Upper lobe of left lung (tissue), 6 donors: Measurements from ENCODE around the gene SPOCD1. TPM values are rescaled to one million over a fixed set of nuclear protein-coding genes. Genes with fewer than 3 reads are reported as not detected.

Experiments
- ATAC-seq, 2 donors: fragments of 200-7000 bp; cut with Tn5 transposase; one replicate each; pipeline ENCODE4 v1.9.1; 2022; ENCODE audit warnings: mild to moderate bottlenecking in 2 of 2, moderate library complexity in 2 of 2; ENCODE audit not compliant: low FRiP score in 2 of 2
- DNase-seq, 2 donors: peaks; one replicate each; pipeline ENCODE4 v3.0.0-alpha.2; 2019 to 2020
- H3K27ac ChIP-seq, 4 donors: fragments of 200-600 bp; sonication (generic); one replicate each; pipeline ENCODE4 v1.5.1; 2016 to 2019
- H3K27me3 ChIP-seq, 4 donors: fragments of 200-600 bp; sonication (generic); one replicate each; pipeline ENCODE4 v1.5.1; 2017 to 2019
- H3K36me3 ChIP-seq, 4 donors: fragments of 200-600 bp; sonication (generic); one replicate each; pipeline ENCODE4 v1.5.1; 2016 to 2019
- H3K4me1 ChIP-seq, 4 donors: fragments of 200-600 bp; sonication (generic); one replicate each; pipeline ENCODE4 v1.5.1; 2018 to 2019
- H3K4me3 ChIP-seq, 4 donors: fragments of 200-600 bp; sonication (generic); one replicate each; pipeline ENCODE4 v1.5.1; 2017 to 2019; ENCODE audit warnings: mild to moderate bottlenecking in 2 of 4, moderate library complexity in 1 of 4
- H3K9me3 ChIP-seq, 4 donors: fragments of 200-600 bp; sonication (generic); one replicate each; pipeline ENCODE4 v1.5.1; 2018 to 2019
- CTCF ChIP-seq, 6 experiments: fragments of 450-650 bp in 4 of 6; fragments of 200-600 bp in 2 of 6; sonication (generic) in 2 of 6; IDR thresholded peaks; one replicate each; pipeline ENCODE4 v1.5.1; 2016 to 2019; ENCODE audit warnings: antibody characterized with exemption in 6 of 6
- EP300 ChIP-seq, 4 donors: sonication (generic); formaldehyde crosslinking; IDR thresholded peaks; one replicate each; pipeline ENCODE4 v1.5.1; 2017; ENCODE audit warnings: antibody characterized with exemption in 4 of 4, control low read depth in 2 of 4
- POLR2A ChIP-seq, 4 donors: fragments of 450-650 bp; IDR thresholded peaks; one replicate each; pipeline ENCODE4 v1.5.1; 2016 to 2017; ENCODE audit warnings: antibody characterized with exemption in 4 of 4, mild to moderate bottlenecking in 2 of 4
- POLR2AphosphoS5 ChIP-seq, 2 donors: sonication (generic); formaldehyde crosslinking; IDR thresholded peaks; one replicate each; pipeline ENCODE4 v1.5.1; 2017; ENCODE audit warnings: antibody characterized with exemption in 2 of 2
- WGBS, 2 donors: methylation state at CpG; one replicate each; pipeline ENCODE4 v1.1.5; 2017 to 2018; 5-methylcytosine and 5-hydroxymethylcytosine counted together
- total RNA-seq, 6 donors: library from RNA; depleted of rRNA in 4 of 6; stranded (reverse); fragments of >200 nt in 4 of 6; gene quantifications; one replicate each; pipeline versions ENCODE4 v1.1.0 to v1.2.1, GENCODE V29; 2016 to 2021
- donor health status: DM: no; HTN: no; CAD: no; lungs with moderate emphysema.
- donor health status: DM: no; HTN: yes; CAD: no; lungs with severe emphysema.

SPOCD1 gene
- total RNA-seq, 6 donors from 2014 or later: 7.3 to 63.3 (median 10.4) TPM

GRCh38 chr1:31771891-31772668 lies 43.7 kb downstream of the SPOCD1 start:
- Histone ChIP-seq H3K27ac (no peak overlapping the region), H3K4me3 (peak overlapping the region in 3 of 4 donors; percentile 1 to 20 (median 20)), H3K9me3 (no peaks in the 10 kb centered on the region), H3K4me1 (peaks cover 13 to 16% (median 14%) of the 10 kb centered on the region in 4 donors), H3K36me3 (no peaks in the 10 kb centered on the region), H3K27me3 (peaks cover 0 to 36% (median 19%) of the 10 kb centered on the region in 4 donors)
- WGBS, 2 donors: 8 to 14% methylated on average over 44 to 53 of the region's 68 CpGs
- peak in 1 of 2 donors; percentile 37 for ATAC-seq
- DNase-seq: peak in 1 of 2 donors; percentile 85
- TF ChIP-seq POLR2A (IDR thresholded peaks at IDR 0.05) (no peak), EP300 (IDR thresholded peaks at IDR 0.05) (no peak), POLR2AphosphoS5 (IDR thresholded peaks at IDR 0.05) (no peak), CTCF (IDR thresholded peaks at IDR 0.05) (no peak)

GRCh38 chr1:31769720-31770390 lies 46.0 kb downstream of the SPOCD1 start:
- DNase-seq: peak in 1 of 2 donors; percentile 49
- Histone ChIP-seq H3K4me1 (peaks cover 13 to 18% (median 14%) of the 10 kb centered on the region in 4 donors), H3K27ac (no peak overlapping the region), H3K36me3 (no peaks in the 10 kb centered on the region), H3K9me3 (no peaks in the 10 kb centered on the region), H3K27me3 (peaks cover 0 to 31% (median 19%) of the 10 kb centered on the region in 4 donors), H3K4me3 (no peak overlapping the region)
- ATAC-seq: no peak
- TF ChIP-seq POLR2A (IDR thresholded peaks at IDR 0.05) (no peak), EP300 (IDR thresholded peaks at IDR 0.05) (no peak), POLR2AphosphoS5 (IDR thresholded peaks at IDR 0.05) (no peak), CTCF (IDR thresholded peaks at IDR 0.05) (no peak)
- 58 to 70% methylated on average over 2 to 6 of the region's 12 CpGs for WGBS, 2 donors

- no peak for DNase-seq
- Histone ChIP-seq H3K9me3 (no peaks in the 10 kb centered on the region), H3K36me3 (no peaks in the 10 kb centered on the region), H3K4me1 (peaks cover 18 to 25% (median 19%) of the 10 kb centered on the region in 4 donors), H3K27ac (no peak overlapping the region), H3K4me3 (no peak overlapping the region), H3K27me3 (peaks cover 0 to 30% (median 19%) of the 10 kb centered on the region in 4 donors)
- no peak for ATAC-seq
- no peak for TF ChIP-seq POLR2A (IDR thresholded peaks at IDR 0.05)
- no peak for TF ChIP-seq EP300 (IDR thresholded peaks at IDR 0.05)
- TF ChIP-seq POLR2AphosphoS5 (IDR thresholded peaks at IDR 0.05): no peak
- no peak for TF ChIP-seq CTCF (IDR thresholded peaks at IDR 0.05)
- 60% methylated on average over 5 of the region's 5 CpGs for WGBS, 2 donors
Measured at GRCh38 chr1:31768939-31769704, 46.7 kb downstream of the SPOCD1 start.

GRCh38 chr1:31768407-31768907 lies 47.4 kb downstream of the SPOCD1 start:
- WGBS, 2 donors: 46 to 73% methylated on average over 2 of the region's 2 CpGs
- no peaks in the 10 kb centered on the region for H3K9me3 ChIP-seq
- ATAC-seq (no peak), DNase-seq (no peak)
- H3K36me3 ChIP-seq: no peaks in the 10 kb centered on the region
- no peak overlapping the region for H3K27ac ChIP-seq
- TF ChIP-seq CTCF (IDR thresholded peaks at IDR 0.05): no peak
- no peak for TF ChIP-seq EP300 (IDR thresholded peaks at IDR 0.05)
- TF ChIP-seq POLR2A (IDR thresholded peaks at IDR 0.05): no peak
- TF ChIP-seq POLR2AphosphoS5 (IDR thresholded peaks at IDR 0.05): no peak
- peaks cover 21 to 29% (median 22%) of the 10 kb centered on the region in 4 donors for H3K4me1 ChIP-seq
- no peak overlapping the region for H3K4me3 ChIP-seq
- H3K27me3 ChIP-seq: peaks cover 0 to 28% (median 21%) of the 10 kb centered on the region in 4 donors
